ENCODE data around the gene MPPE1.
"Not testable (repeated sequence)": the region's sequence is repeated elsewhere in the genome, so short reads cannot be mapped to it uniquely, and the experiment has no call there.

MPPE1 gene

GRCh38 chr18:11925800-11926481 is 17.8 kb upstream of the MPPE1 start:
- no peak for DNase-seq (ENCODE audit: low spot score)

- no peak for DNase-seq (ENCODE audit: low spot score)
Observed at GRCh38 chr18:11923450-11923849, 15.3 kb upstream of the MPPE1 start.

GRCh38 chr18:11919522-11919921 is 11.4 kb upstream of the MPPE1 start:
- DNase-seq (ENCODE audit: low spot score): not testable (repeated sequence)

DNA sequence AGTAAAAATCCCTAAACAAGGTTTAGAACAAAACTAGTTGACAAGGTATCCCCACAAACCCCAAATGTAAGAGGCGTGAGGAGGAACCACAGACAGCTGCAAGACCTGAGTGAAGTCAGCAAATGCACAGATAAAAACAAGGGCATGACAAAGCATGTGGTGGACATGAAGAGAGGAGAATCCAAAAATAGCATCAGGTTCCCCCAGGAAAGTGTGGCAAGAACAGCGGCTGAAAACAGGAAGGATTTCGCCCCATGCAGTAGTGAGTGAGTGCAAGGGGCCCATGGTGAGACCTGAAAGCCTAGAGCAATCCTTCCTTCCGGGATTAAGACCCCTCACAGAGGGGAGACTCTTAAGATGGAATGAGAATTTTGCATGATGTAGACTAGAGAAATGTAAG is 8.8 kb upstream of the MPPE1 start:
- DNase-seq (ENCODE audit: low spot score): not testable (repeated sequence)

DNA sequence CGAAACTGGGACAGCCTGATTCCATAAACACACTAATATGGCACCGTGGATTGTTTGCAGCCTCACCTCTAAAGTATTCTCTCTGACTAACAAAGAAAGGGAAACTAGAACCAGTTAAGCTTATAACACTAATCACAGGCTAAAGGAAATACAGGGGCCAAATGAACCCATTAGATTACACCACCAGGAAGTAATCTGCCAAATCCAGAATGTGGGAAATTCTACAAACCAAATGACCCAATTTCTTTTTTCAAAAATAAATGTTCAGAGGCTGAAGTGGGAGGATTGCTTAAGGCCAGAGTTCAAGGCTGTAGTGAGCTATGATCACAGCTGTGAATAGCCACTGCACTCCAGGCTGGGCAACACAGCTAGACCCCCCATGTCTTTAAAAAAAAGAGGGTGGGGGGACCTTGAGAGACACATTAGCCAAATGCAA is 1.5 kb upstream of the MPPE1 start:
- no peak for DNase-seq (ENCODE audit: low spot score)

- DNase-seq (ENCODE audit: low spot score): no peak
Observed at GRCh38 chr18:11909061-11909455, 941 bp upstream of the MPPE1 start.

DNA sequence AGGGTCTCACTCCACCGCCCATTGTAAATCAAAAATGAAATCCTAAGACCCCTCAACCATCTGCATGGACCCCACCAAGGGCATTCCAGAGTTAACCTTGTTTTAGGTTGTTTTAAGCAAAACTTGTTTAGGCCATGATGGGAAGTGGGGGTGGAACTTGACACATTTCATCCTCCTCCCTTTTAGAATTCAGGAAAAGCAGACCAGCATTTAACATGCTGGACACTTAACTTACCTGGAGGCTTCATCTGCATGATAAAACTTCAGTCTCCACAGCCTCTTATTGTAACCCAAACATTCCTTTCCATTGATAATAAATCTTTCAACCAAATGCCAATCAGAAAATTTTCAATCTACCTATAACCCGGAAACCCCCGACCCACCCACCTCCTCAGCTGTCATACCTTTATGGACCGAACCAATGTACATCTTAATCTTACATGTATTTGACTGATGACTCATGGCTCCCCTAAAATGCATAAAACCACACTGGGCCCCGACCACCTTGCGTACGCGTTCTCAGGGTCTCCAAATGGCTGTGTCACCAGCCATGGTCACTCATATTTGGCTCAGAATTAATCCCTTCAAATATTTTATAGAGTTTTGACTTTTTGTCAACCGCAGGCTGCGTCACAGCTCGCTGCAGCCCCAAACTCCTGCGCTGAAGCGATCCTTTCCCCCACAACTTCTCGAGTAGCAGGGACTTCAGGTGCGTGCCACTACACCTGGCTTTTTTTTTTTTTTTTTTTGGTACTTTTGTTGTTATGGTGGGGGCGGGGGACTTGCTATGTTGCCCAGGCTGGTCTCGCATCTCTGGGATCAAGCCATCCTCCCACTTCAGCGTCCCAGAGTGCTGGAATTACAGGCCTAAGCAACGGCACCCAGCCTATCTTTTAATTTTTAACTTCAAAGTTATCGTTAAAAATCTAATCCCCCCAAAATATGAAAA is 917 bp downstream of the MPPE1 start:
- DNase-seq (ENCODE audit: low spot score): no peak

- DNase-seq (ENCODE audit: low spot score): no peak
Observed at GRCh38 chr18:11906176-11906575, 1.9 kb downstream of the MPPE1 start.

DNA sequence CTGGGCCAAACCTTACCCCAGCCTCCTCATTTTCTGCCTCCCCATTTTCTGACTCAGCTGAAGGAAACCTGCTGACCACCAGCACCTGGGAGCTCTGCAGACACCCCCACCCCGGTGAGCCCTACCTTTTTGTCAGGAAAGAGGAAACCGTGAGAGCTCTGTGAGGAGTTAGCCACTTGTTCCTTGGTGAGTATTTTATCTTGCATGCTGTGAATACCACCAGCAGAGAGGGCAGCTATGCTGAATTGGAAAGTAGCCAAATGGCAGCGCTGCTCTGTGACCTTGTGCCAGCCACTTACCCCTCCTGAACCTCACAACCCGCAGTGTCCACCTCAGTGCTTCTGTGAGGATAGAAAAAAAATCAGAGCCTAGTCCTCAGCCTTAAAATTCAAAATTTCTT is 2.5 kb downstream of the MPPE1 start:
- DNase-seq (ENCODE audit: low spot score): no peak

DNA sequence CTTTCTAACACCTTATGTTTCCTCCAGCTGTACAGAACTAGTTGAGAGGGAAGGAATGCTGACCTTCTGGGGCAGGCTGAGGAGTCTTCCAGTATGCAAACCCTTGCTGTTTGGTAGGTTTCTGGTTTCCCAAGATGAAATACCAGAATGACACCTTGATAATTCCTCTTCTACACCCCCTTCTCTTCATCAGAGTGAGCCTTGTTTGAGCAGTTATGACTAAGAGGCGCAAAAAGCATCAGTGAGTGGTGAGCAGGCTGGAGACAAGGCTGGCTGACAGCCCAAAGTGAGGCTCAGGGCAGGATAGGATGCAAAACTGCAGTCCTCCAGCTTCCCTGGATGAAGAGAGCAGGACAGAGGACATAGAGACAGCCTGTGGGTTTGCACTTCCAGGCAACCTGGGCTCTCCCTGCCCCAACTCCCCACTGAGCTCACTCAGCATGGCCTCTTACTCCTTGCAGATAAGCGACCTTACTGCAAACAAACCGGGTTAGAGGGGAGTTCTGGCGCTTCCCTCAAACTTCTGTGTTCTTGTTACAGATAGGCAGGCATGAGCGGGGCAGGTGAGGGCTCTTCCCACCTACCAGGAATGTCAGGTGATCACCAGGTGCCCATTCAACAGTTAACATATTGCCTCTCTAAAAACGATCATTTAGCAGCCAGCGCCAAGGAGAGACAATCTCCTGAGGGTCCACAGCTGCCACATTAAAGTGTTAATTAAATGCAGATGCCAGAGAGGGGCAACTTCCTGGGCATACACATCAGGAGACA is 5.4 kb downstream of the MPPE1 start:
- no peak for DNase-seq (ENCODE audit: low spot score)

DNA sequence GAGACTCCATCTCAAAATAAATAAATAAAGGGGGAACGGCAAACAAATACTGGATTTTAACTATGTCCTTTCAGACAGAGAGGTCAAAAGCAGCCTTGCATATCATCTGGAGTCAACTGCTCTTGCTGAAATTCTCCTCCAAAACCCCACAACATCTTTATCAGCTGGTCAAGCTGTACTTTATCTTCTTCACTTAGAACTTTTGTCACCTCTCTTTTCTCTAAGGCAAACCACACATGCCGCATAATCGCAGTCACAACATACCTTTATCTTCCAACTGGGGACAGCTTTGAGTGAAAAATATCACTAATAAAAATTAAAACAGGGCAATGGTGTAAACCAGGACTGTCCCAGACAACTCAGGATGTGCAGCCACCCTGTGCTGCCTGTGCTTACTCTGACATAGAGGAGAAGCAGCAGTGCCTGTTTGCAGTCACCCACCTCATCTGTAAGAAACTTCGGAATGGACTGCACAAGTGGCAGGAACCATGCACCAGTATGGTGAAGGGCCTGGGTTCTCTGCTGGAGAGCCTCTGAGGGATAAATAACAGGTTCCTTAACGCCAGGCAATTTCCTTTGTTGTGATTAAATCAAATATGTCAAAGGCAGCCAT is 6.2 kb downstream of the MPPE1 start:
- DNase-seq (ENCODE audit: low spot score): no peak

DNA sequence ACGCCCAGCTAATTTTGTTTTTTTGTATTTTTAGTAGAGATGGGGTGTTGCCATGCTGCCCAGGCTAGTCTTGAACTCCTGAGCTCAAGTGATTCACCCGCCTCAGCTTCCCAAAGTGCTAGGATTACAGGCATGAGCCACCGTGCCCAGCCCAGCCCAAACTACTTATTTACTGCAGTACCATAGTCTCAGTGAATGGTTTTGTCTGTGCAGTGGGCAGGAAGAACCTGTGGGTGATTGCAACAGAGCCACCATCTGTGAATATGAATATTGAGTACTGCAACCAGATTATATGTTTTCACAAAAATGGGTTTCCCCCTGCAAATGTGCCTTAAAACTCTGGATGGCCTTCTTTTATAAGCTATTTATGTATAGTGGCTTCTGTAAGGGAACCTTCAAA is 9.1 kb downstream of the MPPE1 start:
- DNase-seq (ENCODE audit: low spot score): no peak

GRCh38 chr18:11897781-11898180 is 10.3 kb downstream of the MPPE1 start:
- no peak for DNase-seq (ENCODE audit: low spot score)

- DNase-seq (ENCODE audit: low spot score): not testable (repeated sequence)
Observed at GRCh38 chr18:11892438-11892837, 15.7 kb downstream of the MPPE1 start.

- DNase-seq (ENCODE audit: low spot score): no peak
Observed at GRCh38 chr18:11891737-11892136, 16.4 kb downstream of the MPPE1 start.

- no peak for DNase-seq (ENCODE audit: low spot score)
Observed at GRCh38 chr18:11889284-11889683, 18.8 kb downstream of the MPPE1 start.

GRCh38 chr18:11888726-11889125 is 19.4 kb downstream of the MPPE1 start:
- no peak for DNase-seq (ENCODE audit: low spot score)

DNA sequence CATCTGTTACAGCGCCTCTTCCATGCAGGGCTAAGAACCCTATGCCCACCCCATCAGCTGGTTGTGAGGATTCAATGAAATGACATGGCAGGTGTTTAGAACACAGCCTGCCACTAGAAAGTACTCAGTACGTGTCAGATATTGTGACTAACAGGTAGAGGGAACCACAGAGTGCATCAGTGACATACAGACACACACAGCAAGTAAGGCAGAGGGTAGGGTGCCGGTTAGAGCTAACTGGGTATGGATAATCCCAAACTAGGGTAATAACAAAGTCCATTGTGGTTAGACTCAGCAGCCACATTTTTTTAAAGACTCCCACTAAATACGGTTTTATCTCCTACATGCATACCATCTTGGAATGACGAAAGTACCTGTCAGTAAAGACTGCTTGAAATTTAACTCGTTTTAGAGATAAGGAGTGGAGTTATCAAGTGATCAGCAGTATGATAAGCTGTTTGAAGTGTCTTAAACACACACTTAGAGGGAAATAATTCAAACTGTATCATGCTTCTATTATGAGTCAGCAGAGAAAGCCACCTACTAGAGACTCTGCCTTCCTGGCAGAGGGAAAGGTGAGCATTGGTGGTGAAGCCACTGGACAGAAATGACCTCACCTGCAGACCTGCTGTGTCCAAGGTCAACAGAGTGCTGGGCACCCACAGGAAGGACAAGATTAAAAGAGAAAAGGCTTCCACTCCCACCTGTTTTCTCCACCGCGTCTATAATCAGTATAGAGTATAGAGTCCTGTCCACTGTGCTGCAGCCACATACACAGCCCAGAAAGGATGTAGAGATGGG is 20.6 kb downstream of the MPPE1 start:
- no peak for DNase-seq (ENCODE audit: low spot score)

DNA sequence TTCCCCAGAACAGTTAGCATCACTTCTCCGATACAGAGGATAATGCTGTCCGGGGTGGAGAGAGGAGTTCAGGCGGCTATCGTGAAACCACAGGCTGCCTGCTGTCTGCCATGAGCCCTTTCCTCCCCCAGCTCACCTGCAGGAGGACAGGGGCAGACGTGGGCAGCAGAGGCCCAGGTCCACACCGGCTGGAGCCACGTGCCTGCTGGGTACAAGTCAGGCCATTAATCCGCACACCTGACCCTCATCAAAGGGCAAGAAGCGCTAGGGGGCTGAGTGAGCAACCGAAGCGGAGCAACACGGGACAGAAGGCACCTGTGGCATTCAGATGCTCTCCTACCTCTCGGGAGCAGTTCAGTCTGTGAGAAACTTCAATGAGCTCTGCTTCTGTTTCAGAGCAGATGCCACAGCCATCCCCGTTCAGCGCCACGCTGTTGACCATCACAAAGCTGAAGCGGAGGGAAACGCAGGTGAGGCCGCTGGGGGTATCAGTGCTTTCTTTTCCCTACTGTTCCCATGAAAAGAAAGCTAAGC is 21.5 kb downstream of the MPPE1 start:
- DNase-seq (ENCODE audit: low spot score): no peak

DNA sequence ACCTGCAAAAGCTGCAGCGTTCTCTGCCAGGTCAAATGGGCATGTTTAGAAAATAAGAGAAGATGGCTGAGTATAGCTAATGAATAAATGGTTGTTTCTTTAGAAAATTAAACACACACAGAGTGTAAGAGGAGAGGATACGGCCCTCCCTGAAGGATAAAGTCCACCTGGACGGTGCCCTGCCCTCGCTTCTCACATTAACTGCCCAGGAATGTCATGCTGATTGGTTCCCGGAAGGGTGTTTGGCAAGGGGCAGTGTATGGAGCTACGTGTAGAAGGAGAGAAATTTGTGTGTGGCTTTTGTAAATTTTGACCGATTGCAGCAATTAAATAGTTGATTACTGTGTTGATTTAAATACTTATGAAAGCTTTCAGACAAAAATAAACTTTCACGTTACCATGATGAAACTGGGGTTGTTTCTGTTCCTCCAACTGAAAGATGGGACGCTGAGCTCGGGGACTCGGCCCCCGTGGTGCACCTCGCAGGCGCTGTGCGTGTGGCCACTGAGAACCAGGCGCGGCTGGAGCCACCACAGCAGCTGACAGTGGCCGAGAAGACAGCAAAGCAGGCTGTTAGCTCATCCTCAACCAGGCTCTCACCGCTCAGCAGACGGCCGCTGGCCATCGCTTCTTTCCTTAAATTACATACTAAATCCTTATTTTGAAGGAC is 22.7 kb downstream of the MPPE1 start:
- DNase-seq (ENCODE audit: low spot score): no peak

Measured in D341Med (cell line).